ENCODE data around the gene ANAPC2.

Gene ANAPC2

GRCh38 chr9:137234055-137234697, 45.8 kb upstream of the ANAPC2 start:
- in situ Hi-C loops (cut with HindIII; ENCODE audit: low sequenced_read_pairs) = no loop called here
- no peak for DNase-seq (ENCODE audit: low read depth, low spot score)
- no peak overlapping the region for H3K4me3 ChIP-seq (ENCODE audit: low read depth, low read length)
- TF ChIP-seq CTCF (IDR thresholded peaks at IDR 0.05; ENCODE audit: low read depth, low read length) = no peak

GRCh38 chr9:137233143-137233980, 45.0 kb upstream of the ANAPC2 start:
- no peak for TF ChIP-seq CTCF (IDR thresholded peaks at IDR 0.05; ENCODE audit: low read depth, low read length)
- no peak for DNase-seq (ENCODE audit: low read depth, low spot score)
- H3K4me3 ChIP-seq (ENCODE audit: low read depth, low read length) = no peak overlapping the region
- in situ Hi-C loops (cut with HindIII; ENCODE audit: low sequenced_read_pairs) = no loop called here

GRCh38 chr9:137232510-137232909, 44.1 kb upstream of the ANAPC2 start:
- in situ Hi-C loops (cut with HindIII; ENCODE audit: low sequenced_read_pairs) = no loop called here

GRCh38 chr9:137232101-137232500, 43.7 kb upstream of the ANAPC2 start:
- no peak overlapping the region for H3K4me3 ChIP-seq (ENCODE audit: low read depth, low read length)
- no peak for DNase-seq (ENCODE audit: low read depth, low spot score)
- in situ Hi-C loops (cut with HindIII; ENCODE audit: low sequenced_read_pairs) = no loop called here
- TF ChIP-seq CTCF (IDR thresholded peaks at IDR 0.05; ENCODE audit: low read depth, low read length) = no peak

More at GRCh38 chr9:137232510-137232909, 44.1 kb upstream of the ANAPC2 start:
- H3K4me3 ChIP-seq (ENCODE audit: low read depth, low read length) = no peak overlapping the region
- TF ChIP-seq CTCF (IDR thresholded peaks at IDR 0.05; ENCODE audit: low read depth, low read length) = no peak
- DNase-seq (ENCODE audit: low read depth, low spot score) = no peak

GRCh38 chr9:137231372-137232039, 43.1 kb upstream of the ANAPC2 start:
- TF ChIP-seq CTCF (IDR thresholded peaks at IDR 0.05; ENCODE audit: low read depth, low read length) = no peak
- in situ Hi-C loops (cut with HindIII; ENCODE audit: low sequenced_read_pairs) = no loop called here
- no peak for DNase-seq (ENCODE audit: low read depth, low spot score)

GRCh38 chr9:137230705-137231371, 42.5 kb upstream of the ANAPC2 start, which contains the start of gene SLC34A3:
SLC34A3 (plus strand) TSS chr9:137230901; CDS start chr9:137231703, 802 bp downstream.
- H3K4me3 ChIP-seq (ENCODE audit: low read depth, low read length) = no peak within 1 kb of the TSS
- in situ Hi-C loops (cut with HindIII; ENCODE audit: low sequenced_read_pairs) = no loop called here
- DNase-seq (ENCODE audit: low read depth, low spot score) = no peak
- no peak for TF ChIP-seq CTCF (IDR thresholded peaks at IDR 0.05; ENCODE audit: low read depth, low read length)

More at GRCh38 chr9:137231372-137232039, 43.1 kb upstream of the ANAPC2 start:
- no peak overlapping the region for H3K4me3 ChIP-seq (ENCODE audit: low read depth, low read length)

All from astrocyte of the spinal cord (primary cell).